Mucosa of rectum (tissue), 2 donors: ENCODE measurements around the gene ARID5B.

ENCODE experiments used
- H3K27ac ChIP-seq, 2 donors: one replicate each; pipeline ENCODE4 v1.7.0; 2013; ENCODE audit warnings: inconsistent platforms in 2 of 2, low read depth in 2 of 2, low read length in 2 of 2
- H3K27me3 ChIP-seq, 2 donors: one replicate each; pipeline ENCODE4 v1.7.0; 2013; ENCODE audit warnings: low read length in 2 of 2; ENCODE audit not compliant: control insufficient read depth in 2 of 2, insufficient read depth in 2 of 2
- H3K36me3 ChIP-seq, 2 donors: one replicate each; pipeline ENCODE4 v1.7.0; 2013; ENCODE audit warnings: low read length in 2 of 2; ENCODE audit not compliant: control insufficient read depth in 2 of 2, insufficient read depth in 2 of 2
- H3K4me1 ChIP-seq, 2 donors: one replicate each; pipeline ENCODE4 v1.7.0; 2013; ENCODE audit warnings: low read length in 2 of 2, mild to moderate bottlenecking in 1 of 2; ENCODE audit not compliant: control insufficient read depth in 2 of 2, insufficient read depth in 2 of 2
- H3K4me3 ChIP-seq, 2 donors: one replicate each; pipeline ENCODE4 v1.7.0; 2013; ENCODE audit warnings: low read length in 2 of 2
- H3K9ac ChIP-seq, 2 donors: one replicate each; pipeline ENCODE4 v1.7.0; 2013; ENCODE audit warnings: low read length in 2 of 2, low read depth in 1 of 2, mild to moderate bottlenecking in 1 of 2
- H3K9me3 ChIP-seq, 2 donors: one replicate each; pipeline ENCODE4 v1.7.0; 2013; ENCODE audit warnings: low read length in 2 of 2; ENCODE audit not compliant: control insufficient read depth in 2 of 2
- donor health status: healthy.
- donor health status: Normal muscosa, but diverticular disease.

The ARID5B gene

GRCh38 chr10:61887772-61888171 is 13.7 kb upstream of the ARID5B start:
- Histone ChIP-seq H3K4me1 (peaks cover 6 to 12% of the 10 kb centered on the region in 2 donors), H3K4me3 (no peak overlapping the region), H3K27me3 (no peaks in the 10 kb centered on the region), H3K27ac (no peak overlapping the region), H3K9me3 (no peaks in the 10 kb centered on the region), H3K9ac (no peak overlapping the region), H3K36me3 (no peaks in the 10 kb centered on the region)

- peaks cover 6 to 12% of the 10 kb centered on the region in 2 donors for H3K4me1 ChIP-seq
- no peaks in the 10 kb centered on the region for H3K27me3 ChIP-seq
- no peak overlapping the region for H3K4me3 ChIP-seq
- no peak overlapping the region for H3K27ac ChIP-seq
- no peaks in the 10 kb centered on the region for H3K36me3 ChIP-seq
- H3K9me3 ChIP-seq = no peaks in the 10 kb centered on the region
- H3K9ac ChIP-seq = no peak overlapping the region
Observed at GRCh38 chr10:61888744-61889143, 12.8 kb upstream of the ARID5B start.

GRCh38 chr10:61890430-61890829 is 11.1 kb upstream of the ARID5B start:
- H3K27ac ChIP-seq = no peak overlapping the region
- no peaks in the 10 kb centered on the region for H3K9me3 ChIP-seq
- H3K36me3 ChIP-seq = no peaks in the 10 kb centered on the region
- H3K27me3 ChIP-seq = no peaks in the 10 kb centered on the region
- no peak overlapping the region for H3K9ac ChIP-seq
- no peak overlapping the region for H3K4me3 ChIP-seq
- peaks cover 6 to 17% of the 10 kb centered on the region in 2 donors for H3K4me1 ChIP-seq

- Histone ChIP-seq H3K4me3 (no peak overlapping the region), H3K9me3 (no peaks in the 10 kb centered on the region), H3K36me3 (no peaks in the 10 kb centered on the region), H3K27me3 (no peaks in the 10 kb centered on the region), H3K4me1 (peaks cover 6 to 17% of the 10 kb centered on the region in 2 donors), H3K9ac (no peak overlapping the region), H3K27ac (no peak overlapping the region)
Observed at GRCh38 chr10:61890881-61891409, 10.6 kb upstream of the ARID5B start.

GRCh38 chr10:61891906-61892585 is 9.5 kb upstream of the ARID5B start:
- Histone ChIP-seq H3K9me3 (no peaks in the 10 kb centered on the region), H3K27ac (no peak overlapping the region), H3K36me3 (no peaks in the 10 kb centered on the region), H3K27me3 (no peaks in the 10 kb centered on the region), H3K4me1 (peaks cover 9 to 19% of the 10 kb centered on the region in 2 donors), H3K4me3 (no peak overlapping the region), H3K9ac (no peak overlapping the region)

GRCh38 chr10:61892961-61893360 is 8.5 kb upstream of the ARID5B start:
- Histone ChIP-seq H3K4me3 (no peak overlapping the region), H3K27me3 (no peaks in the 10 kb centered on the region), H3K36me3 (no peaks in the 10 kb centered on the region), H3K9me3 (no peaks in the 10 kb centered on the region), H3K9ac (no peak overlapping the region), H3K27ac (no peak overlapping the region), H3K4me1 (peaks cover 15 to 26% of the 10 kb centered on the region in 2 donors)

- H3K4me1 ChIP-seq = peaks cover 19 to 29% of the 10 kb centered on the region in 2 donors
- no peaks in the 10 kb centered on the region for H3K36me3 ChIP-seq
- H3K27me3 ChIP-seq = no peaks in the 10 kb centered on the region
- H3K9me3 ChIP-seq = no peaks in the 10 kb centered on the region
- no peak overlapping the region for H3K4me3 ChIP-seq
- H3K9ac ChIP-seq = no peak overlapping the region
- H3K27ac ChIP-seq = no peak overlapping the region
Observed at GRCh38 chr10:61894133-61894532, 7.4 kb upstream of the ARID5B start.

- H3K27ac ChIP-seq = no peak overlapping the region
- H3K4me3 ChIP-seq = no peak overlapping the region
- no peak overlapping the region for H3K9ac ChIP-seq
- no peaks in the 10 kb centered on the region for H3K27me3 ChIP-seq
- H3K36me3 ChIP-seq = no peaks in the 10 kb centered on the region
- no peaks in the 10 kb centered on the region for H3K9me3 ChIP-seq
- H3K4me1 ChIP-seq = peaks cover 26 to 37% of the 10 kb centered on the region in 2 donors
Observed at GRCh38 chr10:61895898-61896600, 5.5 kb upstream of the ARID5B start.

GRCh38 chr10:61896854-61897661 is 4.4 kb upstream of the ARID5B start:
- Histone ChIP-seq H3K27me3 (no peaks in the 10 kb centered on the region), H3K36me3 (no peaks in the 10 kb centered on the region), H3K4me3 (peak overlapping the region; percentile 5 to 67), H3K9me3 (no peaks in the 10 kb centered on the region), H3K4me1 (peaks cover 24 to 37% of the 10 kb centered on the region in 2 donors), H3K27ac (peak overlapping the region in 1 of 2 donors; percentile 48), H3K9ac (peak overlapping the region; percentile 6 to 57)
